A549 (cell line): ENCODE measurements around the gene PYGO2. TPM values are rescaled to one million over a fixed set of nuclear protein-coding genes. Genes with fewer than 3 reads are reported as not detected.

Experiments used
- ATAC-seq, 2 experiments: fragments of 200-7000 bp in 1 of 2; fragments of >200 bp in 1 of 2; cut with Nextera tagmentation in 1 of 2; cut with Tn5 transposase in 1 of 2; 3 replicates each; pipeline versions ENCODE4 v1.8.0 to v1.9.1; 2018 to 2020; ENCODE audit warnings: mild to moderate bottlenecking in 1 of 2, moderate library complexity in 1 of 2
- CTCF ChIA-PET: fragments of 300-600 bp; sonication (Branson Sonifier 250); formaldehyde crosslinking; extraction: SDS; loops from one replicate; lab custom pipeline; 2021; ENCODE audit warnings: antibody characterized with exemption, inconsistent platforms; lab: Yijun Ruan, JAX
- POLR2A ChIA-PET: fragments of 350-600 bp; formaldehyde crosslinking; extraction: SDS; loops from one replicate; lab custom pipeline; 2021; ENCODE audit warnings: antibody characterized with exemption, inconsistent platforms; lab: Yijun Ruan, JAX
- DNase-seq, 2 experiments: peaks; one replicate each; pipeline versions ENCODE4 v3.0.0 to v3.0.0-alpha.2; 2011 to 2016; ENCODE audit warnings: low read depth in 1 of 2, low spot score in 1 of 2
- FAIRE-seq: peaks from 2 replicates; lab custom pipeline; 2011; peaks lifted over from hg19 to GRCh38; lab: Jason Lieb, UNC
- H3K27ac ChIP-seq, 2 experiments: fragments of >200 bp; sonication (Bioruptor Twin); formaldehyde crosslinking; 3 replicates each; pipeline ENCODE4 v1.5.1; 2016 to 2017
- H3K4me1 ChIP-seq: fragments of >200 bp; sonication (Bioruptor Twin); formaldehyde crosslinking; 3 replicates; pipeline ENCODE4 v1.6.1; 2016
- H3K4me2 ChIP-seq: fragments of >200 bp; sonication (Bioruptor Twin); formaldehyde crosslinking; 3 replicates; pipeline ENCODE4 v1.6.1; 2016
- H3K4me3 ChIP-seq: fragments of >200 bp; sonication (Bioruptor Twin); formaldehyde crosslinking; 3 replicates; pipeline ENCODE4 v1.5.1; 2016
- H3K9me3 ChIP-seq: fragments of >200 bp; sonication (Bioruptor Twin); formaldehyde crosslinking; 3 replicates; pipeline ENCODE4 v1.6.1; 2016
- CBX8 ChIP-seq: fragments of 200-600 bp; sonication (generic); IDR thresholded peaks from 2 replicates; pipeline ENCODE4 v1.6.1; 2016
- CEBPB ChIP-seq, 2 experiments: fragments of >200 bp in 1 of 2; sonication (Bioruptor Twin) in 1 of 2; formaldehyde crosslinking in 1 of 2; IDR thresholded peaks; 2 replicates each; pipeline ENCODE4 v1.6.1; 2012 to 2016
- E2F6 ChIP-seq: IDR thresholded peaks from 2 replicates; pipeline ENCODE4 v1.6.1; 2012; ENCODE audit warnings: low read depth, borderline replicate concordance
- EHF ChIP-seq: fragments of 250-450 bp; sonication (Bioruptor Pico); IDR thresholded peaks from 2 replicates; pipeline ENCODE4 v1.5.0; 2020; ENCODE audit warnings: mild to moderate bottlenecking
- EHMT2 ChIP-seq: fragments of 200-600 bp; sonication (generic); IDR thresholded peaks from 2 replicates; pipeline ENCODE4 v1.6.1; 2016; ENCODE audit warnings: antibody characterized with exemption, low read depth, mild to moderate bottlenecking, moderate library complexity
- FOXS1 ChIP-seq: fragments of 250-450 bp; sonication (Bioruptor Pico); IDR thresholded peaks from 2 replicates; pipeline ENCODE4 v1.5.0; 2020; ENCODE audit warnings: mild to moderate bottlenecking, moderate library complexity
- GATA3 ChIP-seq: IDR thresholded peaks from 2 replicates; pipeline ENCODE4 v1.6.1; 2012; ENCODE audit warnings: borderline replicate concordance
- HOXB13 ChIP-seq: fragments of 250-450 bp; sonication (Bioruptor Pico); IDR thresholded peaks from 2 replicates; pipeline ENCODE4 v1.5.0; 2020; ENCODE audit warnings: low read depth, mild to moderate bottlenecking, moderate library complexity
- HOXB5 ChIP-seq: fragments of 250-450 bp; sonication (Bioruptor Pico); IDR thresholded peaks from 2 replicates; pipeline ENCODE4 v1.5.0; 2020; ENCODE audit warnings: mild to moderate bottlenecking, moderate library complexity
- JUNB ChIP-seq: fragments of >200 bp; sonication (Bioruptor Twin); formaldehyde crosslinking; IDR thresholded peaks from 2 replicates; pipeline ENCODE4 v1.6.1; 2016
- KDM1A ChIP-seq: fragments of 200-600 bp; sonication (generic); IDR thresholded peaks from 2 replicates; pipeline ENCODE4 v1.6.1; 2016; ENCODE audit warnings: low read depth, mild to moderate bottlenecking
- MYC ChIP-seq: IDR thresholded peaks from 2 replicates; pipeline ENCODE4 v1.6.1; 2012; ENCODE audit warnings: mild to moderate bottlenecking, inconsistent platforms, low read length, improper control_type of control experiment, borderline replicate concordance
- NPAS2 ChIP-seq: fragments of 250-450 bp; sonication (Bioruptor Pico); IDR thresholded peaks from 2 replicates; pipeline ENCODE4 v1.8.0; 2022; ENCODE audit warnings: mild to moderate bottlenecking, moderate library complexity, borderline replicate concordance
- NR3C1 ChIP-seq: fragments of >200 bp; sonication (Bioruptor Twin); formaldehyde crosslinking; IDR thresholded peaks from 3 replicates; pipeline ENCODE4 v1.6.1; 2017
- RCOR1 ChIP-seq: fragments of 150-350 bp; IDR thresholded peaks from 2 replicates; pipeline ENCODE4 v1.6.1; 2014; ENCODE audit warnings: antibody characterized with exemption, low read length, low read depth
- RFX5 ChIP-seq: fragments of 450-650 bp; IDR thresholded peaks from 2 replicates; pipeline ENCODE4 v1.7.1; 2014; ENCODE audit warnings: antibody characterized with exemption, mild to moderate bottlenecking, moderate library complexity
- RNF2 ChIP-seq: fragments of 200-600 bp; sonication (generic); IDR thresholded peaks from 2 replicates; pipeline ENCODE4 v1.6.1; 2016; ENCODE audit warnings: low read depth, mild to moderate bottlenecking, antibody characterized with exemption, moderate library complexity, borderline replicate concordance
- SREBF2 ChIP-seq: fragments of 450-650 bp; IDR thresholded peaks from 2 replicates; pipeline ENCODE4 v1.6.1; 2014; ENCODE audit warnings: mild to moderate bottlenecking, moderate library complexity
- TP53 ChIP-seq: fragments of 250-450 bp; sonication (Bioruptor Pico); IDR thresholded peaks from 2 replicates; pipeline ENCODE4 v1.5.0; 2021; ENCODE audit warnings: mild to moderate bottlenecking, moderate library complexity
- ZSCAN20 ChIP-seq: fragments of 250-450 bp; sonication (Bioruptor Pico); IDR thresholded peaks from 2 replicates; pipeline ENCODE4 v1.8.0; 2022; ENCODE audit warnings: mild to moderate bottlenecking, moderate library complexity
- WGBS: methylation state at CpG from one replicate; pipeline ENCODE4 v1.1.6; 2017; ENCODE audit errors: missing lambda C conversion rate; 5-methylcytosine and 5-hydroxymethylcytosine counted together
- polyA plus RNA-seq, 4 experiments: library from polyadenylated mRNA; depleted of rRNA in 3 of 4; stranded (reverse); fragments of >200 nt; fragmentation: RNase III in 1 of 4; extraction: RNeasy Plus Mini Kit Qiagen cat#74134 plus additional on column Dnase treatment in 1 of 4; gene quantifications; 2 replicates in 3 of 4; 3 replicates in 1 of 4; pipeline ENCODE4 v1.2.3, GENCODE V29; 2011 to 2017
- TF ChIP-seq, protein P1 (sequence below): fragments of 450-650 bp; IDR thresholded peaks from 2 replicates; pipeline ENCODE4 v1.6.1; 2014; ENCODE audit warnings: antibody characterized with exemption
- TF ChIP-seq, protein P2 (sequence below): fragments of 200-600 bp; sonication (generic); IDR thresholded peaks from 2 replicates; pipeline ENCODE4 v1.6.1; 2016; ENCODE audit warnings: antibody characterized with exemption, mild to moderate bottlenecking, moderate library complexity
- TF ChIP-seq, protein P3 (sequence below): IDR thresholded peaks from 2 replicates; pipeline ENCODE4 v1.6.1; 2012

Gene PYGO2
- polyA plus RNA-seq, 2 of the 4 experiments (the other 2 are of a cell fraction), result 18.3 to 24.6 TPM

GRCh38 chr1:154935749-154936554, 25.6 kb downstream of the PYGO2 start:
- 47% methylated on average over 27 of the region's 27 CpGs for WGBS
- no peaks in the 10 kb centered on the region for H3K9me3 ChIP-seq
- peaks cover 25% of the 10 kb centered on the region for H3K4me1 ChIP-seq
- peak overlapping the region; percentile 92 for H3K4me2 ChIP-seq
- peak overlapping the region; percentile 61 for H3K4me3 ChIP-seq
- TF ChIP-seq HOXB13 (CRISPR knock-in tag) (0 out of 2 replicates have a peak, but pooled peaks have one; percentile 87), RFX5 (no peak), MYC (no peak), NPAS2 (CRISPR knock-in tag) (no peak), HOXB5 (CRISPR knock-in tag) (peak; percentile 81; the same call in 1 of the 2 replicates), KDM1A (no peak), GATA3 (no peak), RNF2 (no peak), FOXS1 (no peak), TP53 (peak; percentile 69; the same call in 1 of the 2 replicates), CEBPB (IDR thresholded peaks at IDR 0.05) (no peak), ZSCAN20 (CRISPR knock-in tag) (peak; percentile 37; the same call in 1 of the 2 replicates), RCOR1 (no peak)
- TF ChIP-seq, protein P1, sequence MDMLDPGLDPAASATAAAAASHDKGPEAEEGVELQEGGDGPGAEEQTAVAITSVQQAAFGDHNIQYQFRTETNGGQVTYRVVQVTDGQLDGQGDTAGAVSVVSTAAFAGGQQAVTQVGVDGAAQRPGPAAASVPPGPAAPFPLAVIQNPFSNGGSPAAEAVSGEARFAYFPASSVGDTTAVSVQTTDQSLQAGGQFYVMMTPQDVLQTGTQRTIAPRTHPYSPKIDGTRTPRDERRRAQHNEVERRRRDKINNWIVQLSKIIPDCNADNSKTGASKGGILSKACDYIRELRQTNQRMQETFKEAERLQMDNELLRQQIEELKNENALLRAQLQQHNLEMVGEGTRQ, result peak; percentile 95
- TF ChIP-seq, protein P2, sequence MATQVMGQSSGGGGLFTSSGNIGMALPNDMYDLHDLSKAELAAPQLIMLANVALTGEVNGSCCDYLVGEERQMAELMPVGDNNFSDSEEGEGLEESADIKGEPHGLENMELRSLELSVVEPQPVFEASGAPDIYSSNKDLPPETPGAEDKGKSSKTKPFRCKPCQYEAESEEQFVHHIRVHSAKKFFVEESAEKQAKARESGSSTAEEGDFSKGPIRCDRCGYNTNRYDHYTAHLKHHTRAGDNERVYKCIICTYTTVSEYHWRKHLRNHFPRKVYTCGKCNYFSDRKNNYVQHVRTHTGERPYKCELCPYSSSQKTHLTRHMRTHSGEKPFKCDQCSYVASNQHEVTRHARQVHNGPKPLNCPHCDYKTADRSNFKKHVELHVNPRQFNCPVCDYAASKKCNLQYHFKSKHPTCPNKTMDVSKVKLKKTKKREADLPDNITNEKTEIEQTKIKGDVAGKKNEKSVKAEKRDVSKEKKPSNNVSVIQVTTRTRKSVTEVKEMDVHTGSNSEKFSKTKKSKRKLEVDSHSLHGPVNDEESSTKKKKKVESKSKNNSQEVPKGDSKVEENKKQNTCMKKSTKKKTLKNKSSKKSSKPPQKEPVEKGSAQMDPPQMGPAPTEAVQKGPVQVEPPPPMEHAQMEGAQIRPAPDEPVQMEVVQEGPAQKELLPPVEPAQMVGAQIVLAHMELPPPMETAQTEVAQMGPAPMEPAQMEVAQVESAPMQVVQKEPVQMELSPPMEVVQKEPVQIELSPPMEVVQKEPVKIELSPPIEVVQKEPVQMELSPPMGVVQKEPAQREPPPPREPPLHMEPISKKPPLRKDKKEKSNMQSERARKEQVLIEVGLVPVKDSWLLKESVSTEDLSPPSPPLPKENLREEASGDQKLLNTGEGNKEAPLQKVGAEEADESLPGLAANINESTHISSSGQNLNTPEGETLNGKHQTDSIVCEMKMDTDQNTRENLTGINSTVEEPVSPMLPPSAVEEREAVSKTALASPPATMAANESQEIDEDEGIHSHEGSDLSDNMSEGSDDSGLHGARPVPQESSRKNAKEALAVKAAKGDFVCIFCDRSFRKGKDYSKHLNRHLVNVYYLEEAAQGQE, result no peak
- TF ChIP-seq, all 56 proteins: peak for 5
- no peak for DNase-seq
- ChIA-PET POLR2A (interaction anchor here (0.6 to 1.5 kb wide), 11 partner anchors 8 to 457 kb away, joined by 3 to 7 read pairs (median 3); partner anchors contain the start of genes PBXIP1 and SHC1), CTCF (interaction anchor here (0.8 to 4.3 kb wide), 22 partner anchors 8 to 457 kb away, joined by 3 to 20 read pairs (median 4); partner anchors contain the start of genes PBXIP1 and PYGO2)
- ATAC-seq, result no peak
- H3K27ac ChIP-seq, result peak overlapping the region; percentile 97 to 98
- no peak for FAIRE-seq

DNA sequence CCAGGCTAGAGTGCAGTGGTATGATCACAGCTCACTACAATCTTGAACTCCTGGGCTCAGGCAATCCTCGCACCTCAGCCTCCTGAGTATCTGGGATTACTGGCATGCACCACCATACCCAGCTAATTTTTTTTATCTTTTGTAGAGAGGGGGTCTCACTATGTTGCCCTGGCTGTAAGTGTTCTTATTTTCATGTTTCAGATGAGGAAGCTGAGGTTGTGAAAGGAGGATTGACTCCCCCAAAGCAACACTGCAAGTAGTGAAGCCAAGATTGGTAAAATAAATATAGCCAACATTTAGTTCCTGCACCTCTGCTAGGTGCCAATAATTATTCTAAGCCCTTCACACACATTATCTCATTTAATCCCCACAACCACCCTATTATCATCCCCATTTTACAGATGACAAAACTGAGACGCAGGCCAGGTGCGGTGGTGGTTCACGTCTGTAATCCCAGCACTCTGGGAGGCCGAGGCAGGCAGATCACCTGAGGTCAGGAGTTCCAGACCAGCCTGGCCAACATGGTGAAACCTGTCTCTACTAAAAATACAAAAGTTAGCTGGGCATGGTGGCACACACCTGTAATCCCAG, 27.1 kb downstream of the PYGO2 start:
- Histone ChIP-seq H3K4me3 (no peak overlapping the region), H3K4me1 (peaks cover 25% of the 10 kb centered on the region), H3K4me2 (no peak overlapping the region), H3K27ac (no peak overlapping the region), H3K9me3 (no peaks in the 10 kb centered on the region)
- POLR2A ChIA-PET, result no interaction called here
- 95% methylated on average over 5 of the region's 5 CpGs for WGBS
- CTCF ChIA-PET, result interaction anchor here (0.6 to 2.7 kb wide), 5 partner anchors 9 to 375 kb away, joined by 3 to 13 read pairs (median 5); no protein-coding TSS in a partner anchor
- ATAC-seq (no peak), DNase-seq (no peak), FAIRE-seq (no peak)
- TF ChIP-seq E2F6 (no peak), HOXB13 (CRISPR knock-in tag) (no peak), HOXB5 (CRISPR knock-in tag) (no peak), EHMT2 (no peak), CBX8 (no peak), NR3C1 (no peak), SREBF2 (no peak), JUNB (no peak), FOXS1 (no peak), EHF (CRISPR knock-in tag) (no peak)
- TF ChIP-seq, protein P3, sequence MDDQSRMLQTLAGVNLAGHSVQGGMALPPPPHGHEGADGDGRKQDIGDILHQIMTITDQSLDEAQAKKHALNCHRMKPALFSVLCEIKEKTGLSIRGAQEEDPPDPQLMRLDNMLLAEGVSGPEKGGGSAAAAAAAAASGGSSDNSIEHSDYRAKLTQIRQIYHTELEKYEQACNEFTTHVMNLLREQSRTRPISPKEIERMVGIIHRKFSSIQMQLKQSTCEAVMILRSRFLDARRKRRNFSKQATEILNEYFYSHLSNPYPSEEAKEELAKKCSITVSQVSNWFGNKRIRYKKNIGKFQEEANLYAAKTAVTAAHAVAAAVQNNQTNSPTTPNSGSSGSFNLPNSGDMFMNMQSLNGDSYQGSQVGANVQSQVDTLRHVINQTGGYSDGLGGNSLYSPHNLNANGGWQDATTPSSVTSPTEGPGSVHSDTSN, result no peak
- TF ChIP-seq, protein P2, result no peak
